IMR-90 (cell line): ENCODE data around the gene MTX2. TPM values are rescaled to one million over a fixed set of nuclear protein-coding genes. Genes with fewer than 3 reads are reported as not detected.

Experiments used
- ATAC-seq: fragments of 200-7000 bp; cut with Tn5 transposase; 2 replicates; pipeline ENCODE4 v1.9.1; 2020; ENCODE audit warnings: low read depth, mild to moderate bottlenecking, moderate library complexity
- BruUV-seq: library from RNA; stranded (reverse); fragments of 400-500 nt; replicated peaks from 2 replicates; lab custom pipeline; 2021; lab: Mats Ljungman, UMichigan
- CTCF ChIA-PET: fragments of 300-600 bp; formaldehyde crosslinking; extraction: SDS; loops from one replicate; lab custom pipeline; 2021; ENCODE audit warnings: antibody characterized with exemption; lab: Yijun Ruan, JAX
- POLR2A ChIA-PET: fragments of 300-600 bp; sonication (Branson Sonifier 250); formaldehyde crosslinking; loops from one replicate; lab custom pipeline; 2022; ENCODE audit warnings: antibody characterized with exemption; ENCODE audit not compliant: unreplicated experiment; lab: Charles Lee
- DNase-seq: peaks from one replicate; pipeline ENCODE4 v3.0.0; 2013
- H2AFZ ChIP-seq: replicated peaks from 2 replicates; pipeline ENCODE3; 2013; ENCODE audit warnings: low read length, mild to moderate bottlenecking; ENCODE audit not compliant: poor library complexity
- H2AK5ac ChIP-seq: 2 replicates; pipeline ENCODE4 v1.6.1; 2013; ENCODE audit warnings: low read depth, low read length, inconsistent platforms
- H2AK9ac ChIP-seq: replicated peaks from 2 replicates; pipeline ENCODE3; 2013; ENCODE audit warnings: mild to moderate bottlenecking, low read depth, low read length, moderate library complexity; ENCODE audit not compliant: poor library complexity
- H2BK120ac ChIP-seq: 2 replicates; pipeline ENCODE4 v1.6.1; 2013; ENCODE audit warnings: low read depth, low read length, inconsistent platforms
- H2BK15ac ChIP-seq: 3 replicates; pipeline ENCODE4 v1.6.1; 2013; ENCODE audit warnings: low read depth, low read length, inconsistent platforms
- H2BK20ac ChIP-seq: 2 replicates; pipeline ENCODE4 v1.6.1; 2013; ENCODE audit warnings: low read depth, mild to moderate bottlenecking, inconsistent platforms, low read length, moderate library complexity
- H2BK5ac ChIP-seq: 2 replicates; pipeline ENCODE4 v1.6.1; 2013; ENCODE audit warnings: mild to moderate bottlenecking, low read depth, low read length, inconsistent platforms; ENCODE audit not compliant: poor library complexity, severe bottlenecking
- H3K14ac ChIP-seq: replicated peaks from 2 replicates; pipeline ENCODE4 v1.6.1; 2013; ENCODE audit warnings: low read depth, low read length, inconsistent platforms
- H3K18ac ChIP-seq: 2 replicates; pipeline ENCODE4 v1.6.1; 2013; ENCODE audit warnings: low read depth, low read length, control low read depth
- H3K23ac ChIP-seq: 2 replicates; pipeline ENCODE4 v1.6.1; 2013; ENCODE audit warnings: low read depth, low read length, inconsistent platforms
- H3K27ac ChIP-seq: 2 replicates; pipeline ENCODE4 v1.5.1; 2013; ENCODE audit warnings: mild to moderate bottlenecking, control low read depth, low read length; ENCODE audit not compliant: insufficient read depth
- H3K27me3 ChIP-seq: 2 replicates; pipeline ENCODE4 v1.6.1; 2013; ENCODE audit warnings: low read length; ENCODE audit not compliant: control insufficient read depth, insufficient read depth
- H3K36me3 ChIP-seq: 2 replicates; pipeline ENCODE4 v1.6.1; 2013; ENCODE audit warnings: low read length, mixed read lengths; ENCODE audit not compliant: control insufficient read depth, insufficient read depth
- H3K4ac ChIP-seq: 2 replicates; pipeline ENCODE4 v1.6.1; 2013; ENCODE audit warnings: low read depth, low read length, inconsistent platforms
- H3K4me1 ChIP-seq: 2 replicates; pipeline ENCODE4 v1.6.1; 2013; ENCODE audit warnings: low read length, mixed read lengths; ENCODE audit not compliant: control insufficient read depth, insufficient read depth
- H3K4me2 ChIP-seq: 2 replicates; pipeline ENCODE4 v1.6.1; 2013; ENCODE audit warnings: low read depth, mild to moderate bottlenecking, control low read depth, low read length, moderate library complexity
- H3K4me3 ChIP-seq: 2 replicates; pipeline ENCODE4 v1.5.1; 2013; ENCODE audit warnings: low read depth, mild to moderate bottlenecking, control low read depth, low read length, moderate library complexity; ENCODE audit not compliant: insufficient read depth
- H3K56ac ChIP-seq: 2 replicates; pipeline ENCODE4 v1.6.1; 2013; ENCODE audit warnings: low read length, inconsistent platforms; ENCODE audit not compliant: insufficient read depth; ENCODE audit errors: extremely low read depth
- H3K79me1 ChIP-seq, 2 experiments: 2 replicates each; pipeline ENCODE4 v1.6.1; 2013; ENCODE audit warnings: low read length in 2 of 2, inconsistent platforms in 1 of 2, low read depth in 1 of 2
- H3K9ac ChIP-seq: 2 replicates; pipeline ENCODE4 v1.6.1; 2013; ENCODE audit warnings: low read depth, low read length, control low read depth
- H3K9me1 ChIP-seq: 2 replicates; pipeline ENCODE4 v1.6.1; 2013; ENCODE audit warnings: low read length, inconsistent platforms; ENCODE audit not compliant: insufficient read depth
- H3K9me3 ChIP-seq: 2 replicates; pipeline ENCODE4 v1.6.1; 2013; ENCODE audit warnings: low read length; ENCODE audit not compliant: control insufficient read depth, insufficient read depth
- H4K20me1 ChIP-seq: 2 replicates; pipeline ENCODE4 v1.6.1; 2013; ENCODE audit warnings: low read length, inconsistent platforms; ENCODE audit not compliant: insufficient read depth
- H4K5ac ChIP-seq: 2 replicates; pipeline ENCODE4 v1.6.1; 2013; ENCODE audit warnings: mild to moderate bottlenecking, low read depth, low read length, control low read depth
- H4K8ac ChIP-seq, 2 experiments: 2 replicates each; pipeline ENCODE4 v1.6.1; 2013; ENCODE audit warnings: low read depth in 2 of 2, low read length in 2 of 2, control low read depth in 1 of 2, inconsistent platforms in 1 of 2
- H4K91ac ChIP-seq: 2 replicates; pipeline ENCODE4 v1.6.1; 2013; ENCODE audit warnings: low read depth, low read length, inconsistent platforms; ENCODE audit not compliant: insufficient read depth
- BHLHE40 ChIP-seq: fragments of 150-350 bp; IDR thresholded peaks from 2 replicates; pipeline ENCODE4 v1.6.1; 2016; ENCODE audit warnings: mild to moderate bottlenecking, low read depth, low read length
- CEBPB ChIP-seq: IDR thresholded peaks from 2 replicates; pipeline ENCODE4 v1.6.1; 2012; ENCODE audit warnings: low read depth, low read length, improper control_type of control experiment
- CHD1 ChIP-seq: IDR thresholded peaks from 2 replicates; pipeline ENCODE4 v1.6.1; 2012; ENCODE audit warnings: low read depth, low read length, improper control_type of control experiment
- FOS ChIP-seq: fragments of 150-350 bp; IDR thresholded peaks from 2 replicates; pipeline ENCODE4 v1.6.1; 2016; ENCODE audit warnings: low read depth, low read length
- MAFK ChIP-seq: IDR thresholded peaks from 2 replicates; pipeline ENCODE4 v1.6.1; 2012; ENCODE audit warnings: low read depth, low read length, improper control_type of control experiment
- MAZ ChIP-seq: IDR thresholded peaks from 2 replicates; pipeline ENCODE4 v1.6.1; 2012; ENCODE audit warnings: low read depth, mild to moderate bottlenecking, low read length, improper control_type of control experiment, moderate library complexity, borderline replicate concordance
- MXI1 ChIP-seq: IDR thresholded peaks from 2 replicates; pipeline ENCODE4 v1.6.1; 2012; ENCODE audit warnings: low read depth, mild to moderate bottlenecking, low read length, moderate library complexity, borderline replicate concordance
- NFE2L2 ChIP-seq: fragments of 150-350 bp; IDR thresholded peaks from 2 replicates; pipeline ENCODE4 v1.6.1; 2016; ENCODE audit warnings: low read depth, mild to moderate bottlenecking, low read length
- POLR2A ChIP-seq: IDR thresholded peaks from 2 replicates; pipeline ENCODE4 v1.6.1; 2012; ENCODE audit warnings: mild to moderate bottlenecking, low read depth, low read length
- RAD21 ChIP-seq: IDR thresholded peaks from 2 replicates; pipeline ENCODE4 v1.6.1; 2012; ENCODE audit warnings: low read length, improper control_type of control experiment
- RCOR1 ChIP-seq: IDR thresholded peaks from 2 replicates; pipeline ENCODE4 v1.6.1; 2012; ENCODE audit warnings: mild to moderate bottlenecking, low read length, improper control_type of control experiment; ENCODE audit not compliant: insufficient replicate concordance
- RFX5 ChIP-seq: IDR thresholded peaks from 2 replicates; pipeline ENCODE4 v1.8.0; 2012; ENCODE audit warnings: low read depth, mild to moderate bottlenecking, low read length, moderate library complexity
- SMC3 ChIP-seq: fragments of 150-350 bp; IDR thresholded peaks from 2 replicates; pipeline ENCODE4 v1.6.1; 2016; ENCODE audit warnings: low read depth, mild to moderate bottlenecking, antibody characterized with exemption, low read length, moderate library complexity
- WGBS, 2 experiments: methylation state at CpG; one replicate each; pipeline versions ENCODE4 v1.1.5 to v1.1.7; 2013; ENCODE audit warnings: missing lambda C conversion rate in 2 of 2; ENCODE audit not compliant: insufficient read length in 1 of 2; ENCODE audit errors: extremely low coverage in 2 of 2; 5-methylcytosine and 5-hydroxymethylcytosine counted together
- dilution Hi-C: fragments of 300-500 bp; cut with HindIII; formaldehyde crosslinking; loops from one replicate; pipeline ENCODE4 v1.14.3; 2018; ENCODE audit warnings: low sequenced_read_pairs; ENCODE audit not compliant: unreplicated experiment
- in situ Hi-C: fragments of 300-500 bp; cut with MboI; formaldehyde crosslinking; loops from 3 replicates; pipeline ENCODE4 v1.14.3; 2019; ENCODE audit warnings: low sequenced_read_pairs, inconsistent platforms, mixed read lengths
- intact Hi-C: fragments of 100-400 bp; cut with micrococcal nuclease; formaldehyde crosslinking; loops from 2 replicates; pipeline ENCODE4 v1.10.0; 2022
- polyA plus RNA-seq, 3 experiments: library from polyadenylated mRNA; depleted of rRNA; stranded (reverse); fragments of >200 nt; gene quantifications; 2 replicates each; pipeline ENCODE4 v1.2.3, GENCODE V29; 2012; ENCODE audit warnings: low replicate concordance in 1 of 3
- total RNA-seq: library from RNA; depleted of rRNA; stranded (reverse); fragments of >200 nt; gene quantifications from 2 replicates; pipeline ENCODE4 v1.2.3, GENCODE V29; 2012
- TF ChIP-seq, protein P1 (sequence below): conservative IDR thresholded peaks from 2 replicates; pipeline ENCODE4 v1.5.1; 2012; ENCODE audit warnings: mild to moderate bottlenecking, low read depth, low read length, improper control_type of control experiment
- TF ChIP-seq, protein P2 (sequence below): fragments of 150-350 bp; IDR thresholded peaks from 2 replicates; pipeline ENCODE4 v1.6.1; 2017; ENCODE audit warnings: mild to moderate bottlenecking, antibody characterized with exemption, low read length, low read depth
- TF ChIP-seq, protein P3 (sequence below): fragments of 150-350 bp; IDR thresholded peaks from 2 replicates; pipeline ENCODE4 v1.6.1; 2016; ENCODE audit warnings: low read depth, mild to moderate bottlenecking, low read length, moderate library complexity, borderline replicate concordance

Gene MTX2
- total and polyA plus RNA-seq, 2 of the 4 experiments (the other 2 are of a cell fraction) = 24.9 to 37.8 TPM

GRCh38 chr2:176247859-176248258 is 21.4 kb upstream of the MTX2 start:
- TF ChIP-seq BHLHE40 = no peak
- TF ChIP-seq CEBPB = no peak
- TF ChIP-seq RAD21 = no peak
- no peak for TF ChIP-seq MAFK
- TF ChIP-seq RFX5 = no peak
- no peak for TF ChIP-seq MAZ
- TF ChIP-seq CHD1 = no peak
- TF ChIP-seq SMC3 = no peak
- no peak for TF ChIP-seq FOS
- TF ChIP-seq RCOR1 = no peak
- TF ChIP-seq, protein P1, sequence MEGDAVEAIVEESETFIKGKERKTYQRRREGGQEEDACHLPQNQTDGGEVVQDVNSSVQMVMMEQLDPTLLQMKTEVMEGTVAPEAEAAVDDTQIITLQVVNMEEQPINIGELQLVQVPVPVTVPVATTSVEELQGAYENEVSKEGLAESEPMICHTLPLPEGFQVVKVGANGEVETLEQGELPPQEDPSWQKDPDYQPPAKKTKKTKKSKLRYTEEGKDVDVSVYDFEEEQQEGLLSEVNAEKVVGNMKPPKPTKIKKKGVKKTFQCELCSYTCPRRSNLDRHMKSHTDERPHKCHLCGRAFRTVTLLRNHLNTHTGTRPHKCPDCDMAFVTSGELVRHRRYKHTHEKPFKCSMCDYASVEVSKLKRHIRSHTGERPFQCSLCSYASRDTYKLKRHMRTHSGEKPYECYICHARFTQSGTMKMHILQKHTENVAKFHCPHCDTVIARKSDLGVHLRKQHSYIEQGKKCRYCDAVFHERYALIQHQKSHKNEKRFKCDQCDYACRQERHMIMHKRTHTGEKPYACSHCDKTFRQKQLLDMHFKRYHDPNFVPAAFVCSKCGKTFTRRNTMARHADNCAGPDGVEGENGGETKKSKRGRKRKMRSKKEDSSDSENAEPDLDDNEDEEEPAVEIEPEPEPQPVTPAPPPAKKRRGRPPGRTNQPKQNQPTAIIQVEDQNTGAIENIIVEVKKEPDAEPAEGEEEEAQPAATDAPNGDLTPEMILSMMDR = no peak
- no peak for TF ChIP-seq NFE2L2
- TF ChIP-seq, protein P2, sequence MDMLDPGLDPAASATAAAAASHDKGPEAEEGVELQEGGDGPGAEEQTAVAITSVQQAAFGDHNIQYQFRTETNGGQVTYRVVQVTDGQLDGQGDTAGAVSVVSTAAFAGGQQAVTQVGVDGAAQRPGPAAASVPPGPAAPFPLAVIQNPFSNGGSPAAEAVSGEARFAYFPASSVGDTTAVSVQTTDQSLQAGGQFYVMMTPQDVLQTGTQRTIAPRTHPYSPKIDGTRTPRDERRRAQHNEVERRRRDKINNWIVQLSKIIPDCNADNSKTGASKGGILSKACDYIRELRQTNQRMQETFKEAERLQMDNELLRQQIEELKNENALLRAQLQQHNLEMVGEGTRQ = no peak
- TF ChIP-seq, protein P3, sequence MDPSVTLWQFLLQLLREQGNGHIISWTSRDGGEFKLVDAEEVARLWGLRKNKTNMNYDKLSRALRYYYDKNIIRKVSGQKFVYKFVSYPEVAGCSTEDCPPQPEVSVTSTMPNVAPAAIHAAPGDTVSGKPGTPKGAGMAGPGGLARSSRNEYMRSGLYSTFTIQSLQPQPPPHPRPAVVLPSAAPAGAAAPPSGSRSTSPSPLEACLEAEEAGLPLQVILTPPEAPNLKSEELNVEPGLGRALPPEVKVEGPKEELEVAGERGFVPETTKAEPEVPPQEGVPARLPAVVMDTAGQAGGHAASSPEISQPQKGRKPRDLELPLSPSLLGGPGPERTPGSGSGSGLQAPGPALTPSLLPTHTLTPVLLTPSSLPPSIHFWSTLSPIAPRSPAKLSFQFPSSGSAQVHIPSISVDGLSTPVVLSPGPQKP = no peak
- no peak for TF ChIP-seq MXI1
- TF ChIP-seq POLR2A = no peak
- dilution Hi-C loops = no loop called here
- Histone ChIP-seq H3K4me2 (no peak overlapping the region), H3K9me3 (no peaks in the 10 kb centered on the region), H2AFZ (no peak overlapping the region), H3K23ac (no peak overlapping the region), H3K4ac (no peak overlapping the region), H4K91ac (no peak overlapping the region), H3K4me1 (no peaks in the 10 kb centered on the region), H3K14ac (no peak overlapping the region), H3K18ac (no peak overlapping the region), H4K8ac (no peak overlapping the region), H3K9ac (no peak overlapping the region), H2BK5ac (no peak overlapping the region), H4K20me1 (no peaks in the 10 kb centered on the region), H3K79me1 (no peaks in the 10 kb centered on the region), H2AK9ac (no peak overlapping the region), H2BK120ac (no peak overlapping the region), H3K4me3 (no peak overlapping the region), H3K27ac (no peak overlapping the region), H3K9me1 (no peaks in the 10 kb centered on the region), H2AK5ac (no peak overlapping the region), H3K27me3 (no peaks in the 10 kb centered on the region; the same call in none of the 2 replicates), H4K5ac (no peak overlapping the region), H3K56ac (no peak overlapping the region), H3K36me3 (no peaks in the 10 kb centered on the region), H2BK20ac (no peak overlapping the region), H2BK15ac (no peak overlapping the region)
- BruUV-seq = no TSS peak
- intact Hi-C loops = no loop called here
- in situ Hi-C loops = no loop called here
- ChIA-PET POLR2A (no interaction called here), CTCF (interaction anchor here (0.7 to 1.1 kb wide), 2 partner anchors 9 to 207 kb away, joined by 3 to 4 read pairs; no protein-coding TSS in a partner anchor)
- ATAC-seq (no peak), DNase-seq (no peak)
- no CpG with 5 or more reads among the region's 4 CpGs for WGBS, 2 experiments
